Hepatocyte (in vitro differentiated cells): ENCODE measurements around the gene CCDC196.

Experiments used
- EZH2phosphoT487 ChIP-seq: fragments of 200-600 bp; sonication (generic); IDR thresholded peaks from one replicate; pipeline ENCODE4 v1.6.1; 2018; ENCODE audit warnings: antibody characterized with exemption, mild to moderate bottlenecking, low read depth, moderate library complexity; ENCODE audit not compliant: unreplicated experiment, severe bottlenecking
- TF ChIP-seq, protein P1 (sequence below): fragments of 200-600 bp; sonication (generic); IDR thresholded peaks from 2 replicates; pipeline ENCODE4 v1.5.1; 2016; ENCODE audit warnings: antibody characterized with exemption, mild to moderate bottlenecking; ENCODE audit not compliant: poor library complexity

DNA sequence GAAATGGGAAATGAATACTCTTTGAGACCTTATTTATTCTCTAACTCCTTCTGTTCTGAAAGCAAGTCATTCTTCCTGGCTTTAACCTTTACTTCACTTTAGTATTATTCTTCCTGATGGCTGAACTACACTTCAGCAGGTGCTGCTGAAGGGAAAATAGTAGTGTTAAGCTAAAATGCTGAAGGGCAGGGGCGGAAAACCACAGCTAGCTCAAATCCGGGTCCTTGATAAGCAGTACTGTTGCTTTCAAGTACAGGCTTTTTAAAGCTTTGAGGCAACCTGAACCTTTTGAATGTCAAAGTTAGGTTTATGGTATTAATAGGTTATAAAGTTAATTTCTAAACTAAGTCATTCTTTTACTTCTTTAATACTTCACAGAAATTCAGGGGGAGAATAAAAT, 10.7 kb downstream of the CCDC196 start:
- TF ChIP-seq, protein P1, sequence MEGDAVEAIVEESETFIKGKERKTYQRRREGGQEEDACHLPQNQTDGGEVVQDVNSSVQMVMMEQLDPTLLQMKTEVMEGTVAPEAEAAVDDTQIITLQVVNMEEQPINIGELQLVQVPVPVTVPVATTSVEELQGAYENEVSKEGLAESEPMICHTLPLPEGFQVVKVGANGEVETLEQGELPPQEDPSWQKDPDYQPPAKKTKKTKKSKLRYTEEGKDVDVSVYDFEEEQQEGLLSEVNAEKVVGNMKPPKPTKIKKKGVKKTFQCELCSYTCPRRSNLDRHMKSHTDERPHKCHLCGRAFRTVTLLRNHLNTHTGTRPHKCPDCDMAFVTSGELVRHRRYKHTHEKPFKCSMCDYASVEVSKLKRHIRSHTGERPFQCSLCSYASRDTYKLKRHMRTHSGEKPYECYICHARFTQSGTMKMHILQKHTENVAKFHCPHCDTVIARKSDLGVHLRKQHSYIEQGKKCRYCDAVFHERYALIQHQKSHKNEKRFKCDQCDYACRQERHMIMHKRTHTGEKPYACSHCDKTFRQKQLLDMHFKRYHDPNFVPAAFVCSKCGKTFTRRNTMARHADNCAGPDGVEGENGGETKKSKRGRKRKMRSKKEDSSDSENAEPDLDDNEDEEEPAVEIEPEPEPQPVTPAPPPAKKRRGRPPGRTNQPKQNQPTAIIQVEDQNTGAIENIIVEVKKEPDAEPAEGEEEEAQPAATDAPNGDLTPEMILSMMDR, result no peak
- TF ChIP-seq EZH2phosphoT487, result no peak
